Mucosa of descending colon (tissue), 3 donors: Measurements from ENCODE around the gene PBX3. TPM values are rescaled to one million over a fixed set of nuclear protein-coding genes. Genes with fewer than 3 reads are reported as not detected.

Experiments used
- ATAC-seq: fragments of 200-7000 bp; cut with Tn5 transposase; one replicate; pipeline ENCODE4 v1.9.1; 2020; ENCODE audit warnings: mild to moderate bottlenecking, moderate library complexity
- DNase-seq, 3 donors: peaks; one replicate each; pipeline ENCODE4 v3.0.0-alpha.2; 2020
- H3K36me3 ChIP-seq: fragments of 200-600 bp; one replicate; pipeline ENCODE4 v1.8.0; 2021; ENCODE audit warnings: low read depth, mild to moderate bottlenecking
- H3K4me1 ChIP-seq: fragments of 200-600 bp; one replicate; pipeline ENCODE4 v1.8.0; 2021; ENCODE audit warnings: low read depth, mild to moderate bottlenecking
- H3K4me3 ChIP-seq: fragments of 200-600 bp; one replicate; pipeline ENCODE4 v1.8.0; 2021; ENCODE audit warnings: mild to moderate bottlenecking
- H3K9me3 ChIP-seq: fragments of 200-600 bp; one replicate; pipeline ENCODE4 v1.8.0; 2021; ENCODE audit warnings: mild to moderate bottlenecking
- CTCF ChIP-seq: fragments of 200-600 bp; IDR thresholded peaks from one replicate; pipeline ENCODE4 v1.8.0; 2022; ENCODE audit warnings: antibody characterized with exemption, mild to moderate bottlenecking
- intact Hi-C, 2 donors: fragments of 100-400 bp; cut with DNase I in 1 of 2; cut with micrococcal nuclease in 1 of 2; formaldehyde crosslinking; loops; one replicate each; pipeline versions ENCODE4 v1.11.0 to v1.11.1; 2022; cut with DNase I, micrococcal nuclease
- total RNA-seq, 3 donors: library from RNA; stranded (reverse); fragmentation: NEBNext Ultra II Directional in 2 of 3; extraction: Animal tissue kit (Norgen Biotek cat#: 25700) in 2 of 3; gene quantifications; one replicate each; pipeline versions ENCODE4 v1.2.1 to v1.2.4, GENCODE V29; 2021 to 2023
- donor health status: DM: no; HTN: no; CAD: no; lungs with moderate emphysema.
- donor health status: DM: no; HTN: no; CAD: no.
- donor health status: DM: no; HTN: yes; CAD: no.

PBX3 gene
- total RNA-seq, 3 donors from 2014 or later = 11.7 to 71.7 (median 17.4) TPM

- DNase-seq (no peak), ATAC-seq (no peak)
- TF ChIP-seq CTCF = no peak
- H3K9me3 ChIP-seq = no peaks in the 10 kb centered on the region
- intact Hi-C loops = no loop called here
- H3K36me3 ChIP-seq = no peaks in the 10 kb centered on the region
- H3K4me3 ChIP-seq = no peak overlapping the region
- no peaks in the 10 kb centered on the region for H3K4me1 ChIP-seq
These were observed 47.5 kb downstream of the PBX3 start for GRCh38 chr9:125794708-125795107.

- no peaks in the 10 kb centered on the region for H3K9me3 ChIP-seq
- H3K4me3 ChIP-seq = no peak overlapping the region
- no peak for TF ChIP-seq CTCF
- no peak for DNase-seq
- no peak for ATAC-seq
- H3K4me1 ChIP-seq = no peaks in the 10 kb centered on the region
- H3K36me3 ChIP-seq = no peaks in the 10 kb centered on the region
- intact Hi-C loops = no loop called here
These were observed 48.9 kb downstream of the PBX3 start for GRCh38 chr9:125795970-125796596.

GRCh38 chr9:125797930-125798329, 50.8 kb downstream of the PBX3 start:
- DNase-seq (no peak), ATAC-seq (no peak)
- Histone ChIP-seq H3K9me3 (no peaks in the 10 kb centered on the region), H3K4me3 (no peak overlapping the region), H3K36me3 (no peaks in the 10 kb centered on the region), H3K4me1 (no peaks in the 10 kb centered on the region)
- TF ChIP-seq CTCF = no peak
- intact Hi-C loops = no loop called here

- TF ChIP-seq CTCF = no peak
- Histone ChIP-seq H3K9me3 (no peaks in the 10 kb centered on the region), H3K4me3 (no peak overlapping the region), H3K36me3 (no peaks in the 10 kb centered on the region), H3K4me1 (no peaks in the 10 kb centered on the region)
- intact Hi-C loops = no loop called here
- ATAC-seq = no peak
- DNase-seq = no peak
These were observed 56.4 kb downstream of the PBX3 start for GRCh38 chr9:125803526-125803925.

- H3K4me1 ChIP-seq = no peaks in the 10 kb centered on the region
- intact Hi-C loops = no loop called here
- H3K9me3 ChIP-seq = no peaks in the 10 kb centered on the region
- DNase-seq (no peak), ATAC-seq (no peak)
- H3K36me3 ChIP-seq = no peaks in the 10 kb centered on the region
- no peak overlapping the region for H3K4me3 ChIP-seq
- TF ChIP-seq CTCF = no peak
These were observed 57.9 kb downstream of the PBX3 start for GRCh38 chr9:125805057-125805456.

GRCh38 chr9:125805586-125805985, 58.4 kb downstream of the PBX3 start:
- no peaks in the 10 kb centered on the region for H3K36me3 ChIP-seq
- intact Hi-C loops = no loop called here
- H3K4me3 ChIP-seq = no peak overlapping the region
- DNase-seq (no peak), ATAC-seq (no peak)
- no peak for TF ChIP-seq CTCF
- H3K9me3 ChIP-seq = no peaks in the 10 kb centered on the region
- no peaks in the 10 kb centered on the region for H3K4me1 ChIP-seq
